IMR-90 (cell line): ENCODE measurements around the gene BCL11B.

Experiments used
- BHLHE40 ChIP-seq: fragments of 150-350 bp; IDR thresholded peaks from 2 replicates; pipeline ENCODE4 v1.6.1; 2016; ENCODE audit warnings: mild to moderate bottlenecking, low read depth, low read length
- CEBPB ChIP-seq: IDR thresholded peaks from 2 replicates; pipeline ENCODE4 v1.6.1; 2012; ENCODE audit warnings: low read depth, low read length, improper control_type of control experiment
- CHD1 ChIP-seq: IDR thresholded peaks from 2 replicates; pipeline ENCODE4 v1.6.1; 2012; ENCODE audit warnings: low read depth, low read length, improper control_type of control experiment
- MAZ ChIP-seq: IDR thresholded peaks from 2 replicates; pipeline ENCODE4 v1.6.1; 2012; ENCODE audit warnings: low read depth, mild to moderate bottlenecking, low read length, improper control_type of control experiment, moderate library complexity, borderline replicate concordance
- MXI1 ChIP-seq: IDR thresholded peaks from 2 replicates; pipeline ENCODE4 v1.6.1; 2012; ENCODE audit warnings: low read depth, mild to moderate bottlenecking, low read length, moderate library complexity, borderline replicate concordance
- NFE2L2 ChIP-seq: fragments of 150-350 bp; IDR thresholded peaks from 2 replicates; pipeline ENCODE4 v1.6.1; 2016; ENCODE audit warnings: low read depth, mild to moderate bottlenecking, low read length
- POLR2A ChIP-seq: IDR thresholded peaks from 2 replicates; pipeline ENCODE4 v1.6.1; 2012; ENCODE audit warnings: mild to moderate bottlenecking, low read depth, low read length
- RAD21 ChIP-seq: IDR thresholded peaks from 2 replicates; pipeline ENCODE4 v1.6.1; 2012; ENCODE audit warnings: low read length, improper control_type of control experiment
- RCOR1 ChIP-seq: IDR thresholded peaks from 2 replicates; pipeline ENCODE4 v1.6.1; 2012; ENCODE audit warnings: mild to moderate bottlenecking, low read length, improper control_type of control experiment; ENCODE audit not compliant: insufficient replicate concordance
- RFX5 ChIP-seq: IDR thresholded peaks from 2 replicates; pipeline ENCODE4 v1.8.0; 2012; ENCODE audit warnings: low read depth, mild to moderate bottlenecking, low read length, moderate library complexity
- SMC3 ChIP-seq: fragments of 150-350 bp; IDR thresholded peaks from 2 replicates; pipeline ENCODE4 v1.6.1; 2016; ENCODE audit warnings: low read depth, mild to moderate bottlenecking, antibody characterized with exemption, low read length, moderate library complexity
- TF ChIP-seq, protein P1 (sequence below): conservative IDR thresholded peaks from 2 replicates; pipeline ENCODE4 v1.5.1; 2012; ENCODE audit warnings: mild to moderate bottlenecking, low read depth, low read length, improper control_type of control experiment
- TF ChIP-seq, protein P2 (sequence below): fragments of 150-350 bp; IDR thresholded peaks from 2 replicates; pipeline ENCODE4 v1.6.1; 2017; ENCODE audit warnings: mild to moderate bottlenecking, antibody characterized with exemption, low read length, low read depth
- TF ChIP-seq, protein P3 (sequence below): fragments of 150-350 bp; IDR thresholded peaks from 2 replicates; pipeline ENCODE4 v1.6.1; 2016; ENCODE audit warnings: low read depth, mild to moderate bottlenecking, low read length, moderate library complexity, borderline replicate concordance

DNA sequence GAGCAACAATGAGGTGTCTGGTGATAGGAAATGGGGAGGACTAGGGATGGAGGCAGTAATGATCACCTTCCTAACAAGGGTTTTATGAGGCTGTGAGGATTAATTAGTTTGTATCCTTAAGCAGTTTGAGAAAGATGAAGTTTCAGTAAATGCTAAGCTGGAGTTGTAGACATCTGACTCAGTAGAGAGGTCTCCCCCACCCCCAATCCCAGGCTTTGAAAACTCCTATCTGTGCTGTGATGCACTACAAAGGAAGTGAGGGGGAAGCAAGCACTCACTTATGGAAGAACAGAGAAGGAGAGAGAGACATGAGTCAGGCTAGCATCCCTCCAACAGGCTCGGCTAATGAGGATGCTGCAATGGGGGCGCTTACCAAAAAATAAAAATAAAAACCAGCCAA, 5.5 kb upstream of the BCL11B start:
- TF ChIP-seq, protein P1, sequence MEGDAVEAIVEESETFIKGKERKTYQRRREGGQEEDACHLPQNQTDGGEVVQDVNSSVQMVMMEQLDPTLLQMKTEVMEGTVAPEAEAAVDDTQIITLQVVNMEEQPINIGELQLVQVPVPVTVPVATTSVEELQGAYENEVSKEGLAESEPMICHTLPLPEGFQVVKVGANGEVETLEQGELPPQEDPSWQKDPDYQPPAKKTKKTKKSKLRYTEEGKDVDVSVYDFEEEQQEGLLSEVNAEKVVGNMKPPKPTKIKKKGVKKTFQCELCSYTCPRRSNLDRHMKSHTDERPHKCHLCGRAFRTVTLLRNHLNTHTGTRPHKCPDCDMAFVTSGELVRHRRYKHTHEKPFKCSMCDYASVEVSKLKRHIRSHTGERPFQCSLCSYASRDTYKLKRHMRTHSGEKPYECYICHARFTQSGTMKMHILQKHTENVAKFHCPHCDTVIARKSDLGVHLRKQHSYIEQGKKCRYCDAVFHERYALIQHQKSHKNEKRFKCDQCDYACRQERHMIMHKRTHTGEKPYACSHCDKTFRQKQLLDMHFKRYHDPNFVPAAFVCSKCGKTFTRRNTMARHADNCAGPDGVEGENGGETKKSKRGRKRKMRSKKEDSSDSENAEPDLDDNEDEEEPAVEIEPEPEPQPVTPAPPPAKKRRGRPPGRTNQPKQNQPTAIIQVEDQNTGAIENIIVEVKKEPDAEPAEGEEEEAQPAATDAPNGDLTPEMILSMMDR, result no peak
- TF ChIP-seq RAD21 (no peak), BHLHE40 (no peak), RFX5 (no peak), MAZ (no peak), POLR2A (no peak), SMC3 (no peak), CHD1 (no peak), MXI1 (no peak), NFE2L2 (no peak), CEBPB (no peak), RCOR1 (no peak)
- TF ChIP-seq, protein P2, sequence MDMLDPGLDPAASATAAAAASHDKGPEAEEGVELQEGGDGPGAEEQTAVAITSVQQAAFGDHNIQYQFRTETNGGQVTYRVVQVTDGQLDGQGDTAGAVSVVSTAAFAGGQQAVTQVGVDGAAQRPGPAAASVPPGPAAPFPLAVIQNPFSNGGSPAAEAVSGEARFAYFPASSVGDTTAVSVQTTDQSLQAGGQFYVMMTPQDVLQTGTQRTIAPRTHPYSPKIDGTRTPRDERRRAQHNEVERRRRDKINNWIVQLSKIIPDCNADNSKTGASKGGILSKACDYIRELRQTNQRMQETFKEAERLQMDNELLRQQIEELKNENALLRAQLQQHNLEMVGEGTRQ, result no peak
- TF ChIP-seq, protein P3, sequence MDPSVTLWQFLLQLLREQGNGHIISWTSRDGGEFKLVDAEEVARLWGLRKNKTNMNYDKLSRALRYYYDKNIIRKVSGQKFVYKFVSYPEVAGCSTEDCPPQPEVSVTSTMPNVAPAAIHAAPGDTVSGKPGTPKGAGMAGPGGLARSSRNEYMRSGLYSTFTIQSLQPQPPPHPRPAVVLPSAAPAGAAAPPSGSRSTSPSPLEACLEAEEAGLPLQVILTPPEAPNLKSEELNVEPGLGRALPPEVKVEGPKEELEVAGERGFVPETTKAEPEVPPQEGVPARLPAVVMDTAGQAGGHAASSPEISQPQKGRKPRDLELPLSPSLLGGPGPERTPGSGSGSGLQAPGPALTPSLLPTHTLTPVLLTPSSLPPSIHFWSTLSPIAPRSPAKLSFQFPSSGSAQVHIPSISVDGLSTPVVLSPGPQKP, result no peak
